Nephron (organoid): ENCODE results near the gene ADCY7.

Source experiments
- H3K27ac Mint-ChIP-seq, 3 experiments: 2 replicates each; pipeline ENCODE4 v1.8.0; 2020; ENCODE audit warnings: mixed read lengths in 3 of 3, mild to moderate bottlenecking in 2 of 3, moderate library complexity in 1 of 3
- H3K27me3 Mint-ChIP-seq: 2 replicates; pipeline ENCODE4 v1.8.0; 2021; ENCODE audit warnings: low read depth, mild to moderate bottlenecking, moderate library complexity, mixed read lengths
- H3K36me3 Mint-ChIP-seq: 2 replicates; pipeline ENCODE4 v1.8.0; 2020; ENCODE audit warnings: low read depth, mixed read lengths
- H3K4me1 Mint-ChIP-seq: 2 replicates; pipeline ENCODE4 v1.8.0; 2020; ENCODE audit warnings: mixed read lengths
- H3K4me3 Mint-ChIP-seq, 3 experiments: 2 replicates each; pipeline ENCODE4 v1.8.0; 2020; ENCODE audit warnings: mild to moderate bottlenecking in 3 of 3, mixed read lengths in 3 of 3, moderate library complexity in 2 of 3
- H3K9me3 Mint-ChIP-seq: 2 replicates; pipeline ENCODE4 v1.8.0; 2020; ENCODE audit warnings: mixed read lengths
- CTCF ChIP-seq, 3 experiments: fragments of 200-600 bp; sonication (generic); IDR thresholded peaks; one replicate each; pipeline ENCODE4 v1.5.0; 2021; ENCODE audit warnings: antibody characterized with exemption in 3 of 3; ENCODE audit not compliant: unreplicated experiment in 3 of 3

ADCY7 gene

GRCh38 chr16:50331570-50331969, 65.2 kb downstream of the ADCY7 start:
- no peak for TF ChIP-seq CTCF (IDR thresholded peaks at IDR 0.05; ENCODE audit: unreplicated experiment in 3 of 3)
- no peaks in the 10 kb centered on the region for H3K27me3 Mint-ChIP-seq

GRCh38 chr16:50332599-50332998, 66.2 kb downstream of the ADCY7 start:
- Mint-ChIP-seq H3K27ac (no peak overlapping the region), H3K9me3 (no peaks in the 10 kb centered on the region), H3K4me1 (no peaks in the 10 kb centered on the region), H3K4me3 (no peak overlapping the region), H3K27me3 (no peaks in the 10 kb centered on the region), H3K36me3 (peaks cover 64% of the 10 kb centered on the region)
- no peak for TF ChIP-seq CTCF (IDR thresholded peaks at IDR 0.05; ENCODE audit: unreplicated experiment in 3 of 3)

More at GRCh38 chr16:50331570-50331969, 65.2 kb downstream of the ADCY7 start:
- H3K9me3 Mint-ChIP-seq: no peaks in the 10 kb centered on the region
- no peak overlapping the region for H3K4me3 Mint-ChIP-seq
- H3K4me1 Mint-ChIP-seq: no peaks in the 10 kb centered on the region
- no peak overlapping the region for H3K27ac Mint-ChIP-seq
- H3K36me3 Mint-ChIP-seq: peaks cover 67% of the 10 kb centered on the region

- Mint-ChIP-seq H3K4me3 (no peak overlapping the region), H3K9me3 (no peaks in the 10 kb centered on the region), H3K36me3 (peaks cover 66% of the 10 kb centered on the region), H3K27ac (peak overlapping the region in 1 of 3 experiments; percentile 28), H3K4me1 (no peaks in the 10 kb centered on the region), H3K27me3 (no peaks in the 10 kb centered on the region)
- no peak for TF ChIP-seq CTCF (IDR thresholded peaks at IDR 0.05; ENCODE audit: unreplicated experiment in 3 of 3)
Observed at GRCh38 chr16:50334106-50334975, 68.0 kb downstream of the ADCY7 start.

- Mint-ChIP-seq H3K9me3 (no peaks in the 10 kb centered on the region), H3K27me3 (no peaks in the 10 kb centered on the region), H3K27ac (no peak overlapping the region), H3K4me1 (no peaks in the 10 kb centered on the region), H3K36me3 (peaks cover 59% of the 10 kb centered on the region), H3K4me3 (no peak overlapping the region)
- no peak for TF ChIP-seq CTCF (IDR thresholded peaks at IDR 0.05; ENCODE audit: unreplicated experiment in 3 of 3)
Observed at GRCh38 chr16:50335196-50335958, 69.0 kb downstream of the ADCY7 start.

- H3K4me1 Mint-ChIP-seq: peaks cover 5% of the 10 kb centered on the region
- no peak for TF ChIP-seq CTCF (IDR thresholded peaks at IDR 0.05; ENCODE audit: unreplicated experiment in 3 of 3)
- H3K27ac Mint-ChIP-seq: no peak overlapping the region
- H3K9me3 Mint-ChIP-seq: no peaks in the 10 kb centered on the region
- H3K4me3 Mint-ChIP-seq: no peak overlapping the region
- H3K27me3 Mint-ChIP-seq: no peaks in the 10 kb centered on the region
- peaks cover 64% of the 10 kb centered on the region for H3K36me3 Mint-ChIP-seq
Observed at GRCh38 chr16:50336884-50337283, 70.5 kb downstream of the ADCY7 start.
